T1000 (cell line): Measurements from ENCODE around the gene UQCRC1.

Experiments used
- DNase-seq: peaks from one replicate; lab custom pipeline; 2025; ENCODE audit warnings: mixed read lengths; lab: John Stamatoyannopoulos, UW

The UQCRC1 gene

GRCh38 chr3:48598323-48599076 is 10.9 kb downstream of the UQCRC1 start:
- DNase-seq = peak; percentile 93

- no peak for DNase-seq
These were observed 12.0 kb downstream of the UQCRC1 start for GRCh38 chr3:48597408-48597800.

GRCh38 chr3:48596676-48597407 is 12.6 kb downstream of the UQCRC1 start:
- DNase-seq = no peak

GRCh38 chr3:48596157-48596556 is 13.3 kb downstream of the UQCRC1 start:
- no peak for DNase-seq

GRCh38 chr3:48595526-48596121 is 13.8 kb downstream of the UQCRC1 start:
- peak; percentile 98 for DNase-seq

- DNase-seq = no peak
These were observed 14.3 kb downstream of the UQCRC1 start, which contains the start of gene COL7A1 for GRCh38 chr3:48595075-48595525. Gene COL7A1, minus strand, starts transcription at chr3:48595329. Its CDS starts 170 bp downstream, at chr3:48595159.

GRCh38 chr3:48594417-48595049 is 14.9 kb downstream of the UQCRC1 start:
- DNase-seq = no peak

GRCh38 chr3:48593337-48593736 is 16.1 kb downstream of the UQCRC1 start:
- no peak for DNase-seq

- no peak for DNase-seq
These were observed 16.8 kb downstream of the UQCRC1 start for GRCh38 chr3:48592519-48593087.

GRCh38 chr3:48591886-48592518 is 17.4 kb downstream of the UQCRC1 start:
- no peak for DNase-seq

- DNase-seq = no peak
These were observed 18.0 kb downstream of the UQCRC1 start for GRCh38 chr3:48591436-48591835.

GRCh38 chr3:48588230-48588629 is 21.2 kb downstream of the UQCRC1 start:
- DNase-seq = no peak

- DNase-seq = no peak
These were observed 21.8 kb downstream of the UQCRC1 start for GRCh38 chr3:48587686-48588085.

GRCh38 chr3:48585411-48585810 is 24.0 kb downstream of the UQCRC1 start:
- no peak for DNase-seq

- DNase-seq = no peak
These were observed 24.6 kb downstream of the UQCRC1 start for GRCh38 chr3:48584836-48585235.

GRCh38 chr3:48581621-48582481 is 27.6 kb downstream of the UQCRC1 start:
- DNase-seq = no peak

- no peak for DNase-seq
These were observed 32.8 kb downstream of the UQCRC1 start for GRCh38 chr3:48576647-48577046.

GRCh38 chr3:48575366-48575765 is 34.1 kb downstream of the UQCRC1 start:
- no peak for DNase-seq

GRCh38 chr3:48573973-48574585 is 35.4 kb downstream of the UQCRC1 start:
- DNase-seq = no peak

- DNase-seq = no peak
These were observed 36.9 kb downstream of the UQCRC1 start for GRCh38 chr3:48572517-48572916.
